ENCODE results near the gene DEFB123.

The DEFB123 gene

DNA sequence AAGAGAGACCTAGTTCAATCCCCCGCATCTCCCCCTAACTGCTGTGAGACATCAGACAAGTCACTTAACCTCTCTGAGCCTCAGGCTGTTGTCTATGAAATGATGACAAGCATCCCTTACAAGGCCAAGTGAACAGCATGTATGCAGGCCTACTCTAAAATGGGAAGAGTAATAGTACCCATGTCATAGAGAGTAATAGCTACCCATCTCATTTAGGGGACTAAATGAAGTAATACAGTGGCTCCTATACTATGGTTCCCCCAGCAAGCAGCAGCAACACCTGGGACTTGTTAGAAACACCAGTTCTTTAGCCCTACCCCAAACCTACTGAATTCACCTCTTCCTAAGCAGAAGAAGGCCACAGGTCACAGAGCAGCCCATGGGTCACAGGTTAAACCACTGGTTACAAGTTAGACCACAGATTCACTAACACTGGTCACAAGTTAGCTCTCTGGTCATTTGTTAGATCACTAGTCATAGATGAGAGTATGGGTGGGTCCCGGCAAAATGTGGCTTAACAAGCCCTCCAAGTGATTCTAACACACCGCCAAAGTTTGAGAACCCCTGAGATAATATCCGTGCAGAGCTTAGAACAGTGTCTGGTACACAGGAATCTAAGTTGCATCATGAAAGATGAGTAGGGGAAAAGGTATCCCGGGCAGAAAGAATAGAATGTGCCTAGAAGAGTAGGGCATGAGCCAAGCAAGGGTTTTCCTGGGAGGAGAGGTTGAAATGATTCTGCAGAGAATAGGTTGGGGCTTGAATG is 33.1 kb downstream of the DEFB123 start:
- no peak for DNase-seq (ENCODE audit: low read depth in 1 of 2, low spot score in 1 of 2)

GRCh38 chr20:31474097-31474436 is 33.6 kb downstream of the DEFB123 start:
- no peak for DNase-seq (ENCODE audit: low read depth in 1 of 2, low spot score in 1 of 2)

DNA sequence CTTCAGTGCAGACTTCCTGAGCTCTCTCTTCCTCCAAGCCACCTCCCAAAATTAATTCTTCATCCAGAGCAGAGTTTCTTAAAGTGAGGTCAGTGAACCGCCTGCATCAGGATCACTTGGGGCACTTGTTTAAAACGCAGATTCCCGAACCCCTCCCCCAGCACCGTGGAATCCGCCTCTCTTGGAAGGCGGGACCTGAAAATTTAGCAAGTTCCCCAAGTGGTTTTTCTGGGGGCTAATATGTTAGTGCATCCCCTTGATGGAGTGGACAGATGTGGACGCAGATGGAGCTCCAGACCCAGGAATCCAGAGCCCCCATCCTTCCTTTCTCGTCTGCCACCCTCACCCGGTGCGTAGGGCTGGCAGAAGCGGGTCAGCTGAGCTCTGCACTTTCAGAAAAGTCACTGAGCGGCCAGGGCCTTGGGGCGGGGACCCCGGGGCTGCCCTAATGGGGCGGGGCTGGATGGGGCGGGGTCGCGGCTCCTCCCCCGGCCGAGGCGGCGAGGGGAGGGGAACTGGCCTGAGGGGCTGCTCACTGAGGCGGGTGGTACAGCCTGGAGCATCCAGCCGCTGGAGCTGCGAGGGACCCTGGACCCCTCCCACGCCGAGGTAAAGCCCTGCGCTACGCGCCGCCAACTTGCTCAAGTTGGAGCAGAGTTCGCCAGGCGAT is 34.5 kb downstream of the DEFB123 start, which contains the start of the genes DEFB124 and REM1:
Gene DEFB124 (minus strand): TSS at position 370 of the 670 bp plus-strand sequence. CDS start 2,114 bp downstream, outside the sequence.
Gene REM1 (plus strand): TSS at position 531 of the 670 bp plus-strand sequence. CDS start 1,158 bp downstream, outside the sequence.
- DNase-seq (ENCODE audit: low read depth in 1 of 2, low spot score in 1 of 2): no peak

GRCh38 chr20:31475472-31476293 is 35.3 kb downstream of the DEFB123 start:
- DNase-seq (ENCODE audit: low read depth in 1 of 2, low spot score in 1 of 2): no peak

- no peak for DNase-seq (ENCODE audit: low read depth in 1 of 2, low spot score in 1 of 2)
Observed at GRCh38 chr20:31476294-31476585, 35.8 kb downstream of the DEFB123 start.

GRCh38 chr20:31476643-31477215 is 36.3 kb downstream of the DEFB123 start:
- DNase-seq (ENCODE audit: low read depth in 1 of 2, low spot score in 1 of 2): no peak

- DNase-seq (ENCODE audit: low read depth in 1 of 2, low spot score in 1 of 2): no peak
Observed at GRCh38 chr20:31484001-31484400, 43.6 kb downstream of the DEFB123 start.

DNA sequence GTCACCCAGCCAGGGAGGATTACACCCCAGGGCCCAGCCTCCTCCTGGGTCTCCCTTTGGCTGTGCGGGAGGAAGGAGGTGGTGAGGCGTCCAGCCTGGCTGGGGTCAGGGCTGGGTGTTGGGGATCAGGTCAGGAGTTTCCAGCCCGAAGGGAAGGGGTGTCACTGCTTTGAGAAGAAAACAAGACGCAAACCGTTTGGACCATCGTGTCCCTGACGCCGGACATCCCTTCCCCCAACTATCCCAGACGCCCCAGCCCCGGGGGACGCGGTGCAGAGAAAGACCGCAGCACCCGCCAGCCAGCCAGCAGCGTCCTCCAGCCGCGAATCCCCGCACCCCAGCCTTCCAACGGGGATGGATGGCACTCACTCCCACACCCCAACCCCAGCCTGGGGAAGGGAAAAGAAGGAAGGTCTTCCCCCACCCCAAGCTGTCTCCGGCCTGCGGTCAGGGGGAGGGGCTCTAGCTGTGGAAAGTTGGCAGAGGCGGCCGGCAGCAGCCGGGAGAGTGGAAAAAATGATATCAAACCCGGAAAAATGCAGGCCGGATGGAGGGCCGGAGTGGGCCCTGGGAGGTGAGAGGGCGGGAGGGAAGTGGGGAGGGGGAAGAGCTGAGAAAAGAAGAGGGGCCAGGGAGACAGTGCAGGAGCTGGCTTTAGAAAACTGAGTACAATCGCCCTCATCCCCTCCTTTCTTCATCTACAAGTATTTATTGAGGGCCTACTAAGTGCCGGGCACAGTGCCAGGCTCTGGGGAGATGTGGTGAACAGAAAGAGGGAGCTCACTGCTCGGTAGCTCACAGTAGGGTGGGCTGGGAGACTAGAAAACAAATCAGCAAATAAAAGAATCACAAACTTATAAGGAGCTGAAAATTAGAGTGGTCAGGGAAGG is 45.3 kb downstream of the DEFB123 start:
- no peak for DNase-seq (ENCODE audit: low read depth in 1 of 2, low spot score in 1 of 2)

- no peak for DNase-seq (ENCODE audit: low read depth in 1 of 2, low spot score in 1 of 2)
Observed at GRCh38 chr20:31488115-31488514, 47.7 kb downstream of the DEFB123 start.

DNA sequence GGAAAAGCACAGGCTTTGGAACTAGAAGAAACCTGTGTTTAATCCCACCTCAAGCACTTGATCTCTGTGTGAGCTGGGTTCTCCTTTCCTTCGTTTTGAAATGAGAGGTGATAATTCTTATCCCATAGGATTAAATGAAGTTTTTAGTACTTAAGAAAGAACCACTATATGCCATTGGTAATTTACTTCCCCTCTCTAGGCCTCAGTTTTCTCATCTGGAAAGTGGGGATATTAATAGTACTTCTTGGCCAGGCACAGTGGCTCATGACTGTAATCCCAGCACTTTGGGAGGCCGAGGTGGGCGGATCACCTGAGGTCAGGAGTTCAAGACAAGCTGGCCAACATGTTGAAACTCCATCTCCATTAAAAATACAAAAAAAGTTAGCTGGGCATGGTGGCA is 48.7 kb downstream of the DEFB123 start:
- no peak for DNase-seq (ENCODE audit: low read depth in 1 of 2, low spot score in 1 of 2)

DNA sequence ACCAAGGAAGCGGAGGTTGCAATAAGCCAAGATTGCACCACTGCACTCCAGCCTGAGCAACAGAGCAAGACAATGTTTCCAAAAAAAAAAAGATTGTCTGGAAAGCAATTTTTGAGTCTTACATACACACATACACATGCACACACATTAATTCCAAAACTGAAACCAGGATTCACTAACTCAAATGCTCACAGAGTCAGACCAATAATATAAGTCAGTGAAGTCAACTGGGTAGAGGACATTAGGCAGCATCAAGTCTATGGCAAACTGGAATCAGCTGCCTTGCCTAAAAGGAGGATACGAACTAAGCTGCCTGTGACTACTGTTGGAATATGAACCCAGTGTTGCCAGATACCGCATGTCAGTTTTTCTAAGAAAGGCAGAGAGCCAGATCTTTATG is 50.3 kb downstream of the DEFB123 start:
- no peak for DNase-seq (ENCODE audit: low read depth in 1 of 2, low spot score in 1 of 2)

DNA sequence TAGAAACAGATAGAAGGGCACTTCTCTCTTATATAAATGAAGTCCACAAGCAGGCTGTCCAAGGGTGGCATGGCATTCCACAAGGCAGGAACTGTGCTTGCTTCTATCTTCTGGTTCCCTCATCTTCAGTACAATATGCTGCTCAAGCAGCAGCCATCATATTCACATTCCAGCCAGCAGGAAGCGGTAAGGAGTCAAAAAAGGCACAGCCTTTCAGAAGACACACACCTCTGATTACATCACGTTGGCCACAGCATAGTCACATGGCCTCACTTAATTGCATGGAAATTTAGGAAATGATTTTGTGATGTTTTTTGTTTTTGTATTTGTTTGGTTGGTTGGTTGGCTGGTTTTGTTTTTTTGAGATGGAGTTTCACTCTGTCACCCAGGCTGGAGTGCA is 53.7 kb downstream of the DEFB123 start:
- DNase-seq (ENCODE audit: low read depth in 1 of 2, low spot score in 1 of 2): no peak

- DNase-seq (ENCODE audit: low read depth in 1 of 2, low spot score in 1 of 2): no peak
Observed at GRCh38 chr20:31496761-31497295, 56.4 kb downstream of the DEFB123 start.

GRCh38 chr20:31497838-31498540 is 57.6 kb downstream of the DEFB123 start:
- DNase-seq (ENCODE audit: low read depth in 1 of 2, low spot score in 1 of 2): no peak

Measured in activated CD4-positive, alpha-beta T cell treated with anti-CD3 and anti-CD28 coated beads, Interleukin-2, amount 50 U/mL, for 24 hours (primary cell).